ENCODE data around the gene KLHL35.

KLHL35 gene

GRCh38 chr11:75432911-75433321, at the start of gene KLHL35:
KLHL35 (minus strand) TSS chr11:75433203; CDS start chr11:75430629, 2,574 bp downstream.
- Histone ChIP-seq H3K4me1 (ENCODE audit: control insufficient read depth in 1 of 2, insufficient read depth in 2 of 2, low read length in 2 of 2) (peaks cover 11 to 17% of the 10 kb centered on the region in 2 donors), H3K4me3 (ENCODE audit: low read depth in 1 of 2, low read length in 2 of 2) (no peak within 1 kb of the TSS), H3K27me3 (ENCODE audit: control insufficient read depth in 1 of 2, insufficient read depth in 2 of 2, low read length in 2 of 2) (peaks cover 32 to 44% of the 10 kb centered on the region in 2 donors), H3K36me3 (ENCODE audit: control insufficient read depth in 1 of 2, insufficient read depth in 2 of 2, low read length in 2 of 2) (no peaks in the 10 kb centered on the region), H3K27ac (ENCODE audit: low read depth, low read length) (no peak within 1 kb of the TSS), H3K9me3 (ENCODE audit: control insufficient read depth in 1 of 2, low read length in 2 of 2) (no peaks in the 10 kb centered on the region), H3K9ac (ENCODE audit: low read depth in 1 of 2, low read length in 2 of 2) (no peak within 1 kb of the TSS)

GRCh38 chr11:75481922-75482606, 49.1 kb upstream of the KLHL35 start:
- no peaks in the 10 kb centered on the region for H3K9me3 ChIP-seq (ENCODE audit: control insufficient read depth in 1 of 2, low read length in 2 of 2)
- no peaks in the 10 kb centered on the region for H3K27me3 ChIP-seq (ENCODE audit: control insufficient read depth in 1 of 2, insufficient read depth in 2 of 2, low read length in 2 of 2)
- H3K9ac ChIP-seq (ENCODE audit: low read depth in 1 of 2, low read length in 2 of 2), result no peak overlapping the region
- H3K4me3 ChIP-seq (ENCODE audit: low read depth in 1 of 2, low read length in 2 of 2), result no peak overlapping the region
- no peaks in the 10 kb centered on the region for H3K4me1 ChIP-seq (ENCODE audit: control insufficient read depth in 1 of 2, insufficient read depth in 2 of 2, low read length in 2 of 2)
- H3K27ac ChIP-seq (ENCODE audit: low read depth, low read length), result no peak overlapping the region
- H3K36me3 ChIP-seq (ENCODE audit: control insufficient read depth in 1 of 2, insufficient read depth in 2 of 2, low read length in 2 of 2), result no peaks in the 10 kb centered on the region

GRCh38 chr11:75481223-75481921, 48.4 kb upstream of the KLHL35 start:
- Histone ChIP-seq H3K27me3 (ENCODE audit: control insufficient read depth in 1 of 2, insufficient read depth in 2 of 2, low read length in 2 of 2) (no peaks in the 10 kb centered on the region), H3K9ac (ENCODE audit: low read depth in 1 of 2, low read length in 2 of 2) (no peak overlapping the region), H3K9me3 (ENCODE audit: control insufficient read depth in 1 of 2, low read length in 2 of 2) (no peaks in the 10 kb centered on the region), H3K36me3 (ENCODE audit: control insufficient read depth in 1 of 2, insufficient read depth in 2 of 2, low read length in 2 of 2) (no peaks in the 10 kb centered on the region), H3K4me3 (ENCODE audit: low read depth in 1 of 2, low read length in 2 of 2) (no peak overlapping the region), H3K4me1 (ENCODE audit: control insufficient read depth in 1 of 2, insufficient read depth in 2 of 2, low read length in 2 of 2) (no peaks in the 10 kb centered on the region), H3K27ac (ENCODE audit: low read depth, low read length) (no peak overlapping the region)

GRCh38 chr11:75480185-75481175, 47.5 kb upstream of the KLHL35 start:
- H3K9ac ChIP-seq (ENCODE audit: low read depth in 1 of 2, low read length in 2 of 2), result no peak overlapping the region
- no peaks in the 10 kb centered on the region for H3K9me3 ChIP-seq (ENCODE audit: control insufficient read depth in 1 of 2, low read length in 2 of 2)
- H3K36me3 ChIP-seq (ENCODE audit: control insufficient read depth in 1 of 2, insufficient read depth in 2 of 2, low read length in 2 of 2), result no peaks in the 10 kb centered on the region
- H3K4me1 ChIP-seq (ENCODE audit: control insufficient read depth in 1 of 2, insufficient read depth in 2 of 2, low read length in 2 of 2), result peaks cover 7 to 8% of the 10 kb centered on the region in 2 donors
- H3K4me3 ChIP-seq (ENCODE audit: low read depth in 1 of 2, low read length in 2 of 2), result no peak overlapping the region
- no peak overlapping the region for H3K27ac ChIP-seq (ENCODE audit: low read depth, low read length)
- no peaks in the 10 kb centered on the region for H3K27me3 ChIP-seq (ENCODE audit: control insufficient read depth in 1 of 2, insufficient read depth in 2 of 2, low read length in 2 of 2)

GRCh38 chr11:75479597-75480145, 46.7 kb upstream of the KLHL35 start:
- Histone ChIP-seq H3K4me1 (ENCODE audit: control insufficient read depth in 1 of 2, insufficient read depth in 2 of 2, low read length in 2 of 2) (peaks cover 10 to 14% of the 10 kb centered on the region in 2 donors), H3K4me3 (ENCODE audit: low read depth in 1 of 2, low read length in 2 of 2) (no peak overlapping the region), H3K9ac (ENCODE audit: low read depth in 1 of 2, low read length in 2 of 2) (no peak overlapping the region), H3K27ac (ENCODE audit: low read depth, low read length) (no peak overlapping the region), H3K9me3 (ENCODE audit: control insufficient read depth in 1 of 2, low read length in 2 of 2) (no peaks in the 10 kb centered on the region), H3K36me3 (ENCODE audit: control insufficient read depth in 1 of 2, insufficient read depth in 2 of 2, low read length in 2 of 2) (no peaks in the 10 kb centered on the region), H3K27me3 (ENCODE audit: control insufficient read depth in 1 of 2, insufficient read depth in 2 of 2, low read length in 2 of 2) (no peaks in the 10 kb centered on the region)

- Histone ChIP-seq H3K4me3 (ENCODE audit: low read depth in 1 of 2, low read length in 2 of 2) (no peak overlapping the region), H3K27ac (ENCODE audit: low read depth, low read length) (no peak overlapping the region), H3K9ac (ENCODE audit: low read depth in 1 of 2, low read length in 2 of 2) (no peak overlapping the region), H3K27me3 (ENCODE audit: control insufficient read depth in 1 of 2, insufficient read depth in 2 of 2, low read length in 2 of 2) (no peaks in the 10 kb centered on the region), H3K9me3 (ENCODE audit: control insufficient read depth in 1 of 2, low read length in 2 of 2) (no peaks in the 10 kb centered on the region), H3K4me1 (ENCODE audit: control insufficient read depth in 1 of 2, insufficient read depth in 2 of 2, low read length in 2 of 2) (peaks cover 14 to 17% of the 10 kb centered on the region in 2 donors), H3K36me3 (ENCODE audit: control insufficient read depth in 1 of 2, insufficient read depth in 2 of 2, low read length in 2 of 2) (no peaks in the 10 kb centered on the region)
These were observed 46.0 kb upstream of the KLHL35 start for GRCh38 chr11:75478783-75479596.

GRCh38 chr11:75477614-75477935, 44.6 kb upstream of the KLHL35 start:
- Histone ChIP-seq H3K27me3 (ENCODE audit: control insufficient read depth in 1 of 2, insufficient read depth in 2 of 2, low read length in 2 of 2) (no peaks in the 10 kb centered on the region), H3K27ac (ENCODE audit: low read depth, low read length) (no peak overlapping the region), H3K4me1 (ENCODE audit: control insufficient read depth in 1 of 2, insufficient read depth in 2 of 2, low read length in 2 of 2) (peaks cover 14 to 18% of the 10 kb centered on the region in 2 donors), H3K36me3 (ENCODE audit: control insufficient read depth in 1 of 2, insufficient read depth in 2 of 2, low read length in 2 of 2) (no peaks in the 10 kb centered on the region), H3K9ac (ENCODE audit: low read depth in 1 of 2, low read length in 2 of 2) (no peak overlapping the region), H3K4me3 (ENCODE audit: low read depth in 1 of 2, low read length in 2 of 2) (no peak overlapping the region), H3K9me3 (ENCODE audit: control insufficient read depth in 1 of 2, low read length in 2 of 2) (no peaks in the 10 kb centered on the region)

- Histone ChIP-seq H3K4me1 (ENCODE audit: control insufficient read depth in 1 of 2, insufficient read depth in 2 of 2, low read length in 2 of 2) (peaks cover 14 to 18% of the 10 kb centered on the region in 2 donors), H3K36me3 (ENCODE audit: control insufficient read depth in 1 of 2, insufficient read depth in 2 of 2, low read length in 2 of 2) (no peaks in the 10 kb centered on the region), H3K4me3 (ENCODE audit: low read depth in 1 of 2, low read length in 2 of 2) (no peak overlapping the region), H3K9ac (ENCODE audit: low read depth in 1 of 2, low read length in 2 of 2) (no peak overlapping the region), H3K9me3 (ENCODE audit: control insufficient read depth in 1 of 2, low read length in 2 of 2) (no peaks in the 10 kb centered on the region), H3K27me3 (ENCODE audit: control insufficient read depth in 1 of 2, insufficient read depth in 2 of 2, low read length in 2 of 2) (no peaks in the 10 kb centered on the region), H3K27ac (ENCODE audit: low read depth, low read length) (no peak overlapping the region)
These were observed 44.0 kb upstream of the KLHL35 start for GRCh38 chr11:75476739-75477613.

Data from duodenal mucosa (tissue), 2 donors.